ENCODE measurements around the gene DGCR8.
"Not testable (repeated sequence)": the region's sequence is repeated elsewhere in the genome, so short reads cannot be mapped to it uniquely, and the experiment has no call there.

DGCR8 gene

GRCh38 chr22:20156611-20157429, 76.8 kb downstream of the DGCR8 start:
- peak; percentile 88 for DNase-seq

GRCh38 chr22:20157430-20158183, 77.6 kb downstream of the DGCR8 start:
- no peak for DNase-seq

GRCh38 chr22:20158391-20159036, 78.5 kb downstream of the DGCR8 start:
- DNase-seq: peak; percentile 35

- DNase-seq: peak; percentile 84
These were observed 79.0 kb downstream of the DGCR8 start for GRCh38 chr22:20159076-20159475.

- not testable (repeated sequence) for DNase-seq
These were observed 79.5 kb downstream of the DGCR8 start for GRCh38 chr22:20159531-20159930.

GRCh38 chr22:20160041-20160440, 80.0 kb downstream of the DGCR8 start:
- DNase-seq: no peak

Data from hematopoietic multipotent progenitor cell treated with erythropoietin and hydrocortisone succinate and interleukin-3 and kit ligand, for 4 days (in vitro differentiated cells).